Neural crest cell (in vitro differentiated cells): ENCODE results near the gene TALDO1. TPM values are rescaled to one million over a fixed set of nuclear protein-coding genes. Genes with fewer than 3 reads are reported as not detected.

ENCODE experiments used
- DNase-seq: peaks from one replicate; pipeline ENCODE4 v3.0.0; 2021; ENCODE audit warnings: low read depth, mixed read lengths, low spot score
- H3K27ac Mint-ChIP-seq: one replicate; pipeline ENCODE4 v1.8.0; 2021; ENCODE audit warnings: mild to moderate bottlenecking, mixed read lengths; ENCODE audit not compliant: unreplicated experiment
- H3K27me3 Mint-ChIP-seq: 2 replicates; pipeline ENCODE4 v1.8.0; 2021; ENCODE audit warnings: low read depth, mild to moderate bottlenecking, mixed read lengths
- H3K36me3 Mint-ChIP-seq: 2 replicates; pipeline ENCODE4 v1.8.0; 2021; ENCODE audit warnings: low read depth, mild to moderate bottlenecking, mixed read lengths
- H3K4me1 Mint-ChIP-seq: 2 replicates; pipeline ENCODE4 v1.8.0; 2021; ENCODE audit warnings: mixed read lengths
- H3K4me3 Mint-ChIP-seq: one replicate; pipeline ENCODE4 v1.8.0; 2021; ENCODE audit warnings: mild to moderate bottlenecking, mixed read lengths
- H3K9me3 Mint-ChIP-seq: 2 replicates; pipeline ENCODE4 v1.8.0; 2021; ENCODE audit warnings: mixed read lengths
- total RNA-seq: library from RNA; stranded (reverse); gene quantifications from 2 replicates; pipeline ENCODE4 v1.2.1, GENCODE V29; 2021
- TF ChIP-seq, protein P1 (sequence below): fragments of 200-600 bp; sonication (generic); conservative IDR thresholded peaks from 2 replicates; pipeline ENCODE4 v1.5.0; 2021; ENCODE audit warnings: antibody characterized with exemption, mild to moderate bottlenecking

Gene TALDO1
- total RNA-seq, 1 donor from 2014 or later = 154 TPM

DNA sequence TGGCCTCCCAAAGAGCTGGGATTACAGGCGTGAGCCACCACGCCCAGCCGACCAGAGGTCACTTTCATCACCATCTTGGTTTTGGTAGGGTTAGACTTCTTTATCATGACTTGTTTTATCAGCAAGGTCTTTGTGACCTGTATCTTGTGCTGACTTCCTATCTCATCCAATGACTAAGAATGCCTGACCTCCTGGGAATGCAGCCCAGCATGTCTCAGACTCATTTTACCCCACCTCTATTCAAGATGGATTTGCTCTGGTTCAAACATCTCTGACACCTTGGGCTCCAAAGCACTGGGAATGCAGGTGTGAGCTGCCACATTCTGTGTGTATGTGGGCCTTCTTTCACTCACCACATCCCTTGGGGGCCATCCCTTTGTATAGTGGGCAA is 5.1 kb upstream of the TALDO1 start:
- Mint-ChIP-seq H3K27me3 (peaks cover 8% of the 10 kb centered on the region), H3K4me3 (no peak overlapping the region), H3K36me3 (no peaks in the 10 kb centered on the region), H3K27ac (no peak overlapping the region), H3K9me3 (no peaks in the 10 kb centered on the region), H3K4me1 (peaks cover 19% of the 10 kb centered on the region)
- no peak for DNase-seq
- TF ChIP-seq, protein P1, sequence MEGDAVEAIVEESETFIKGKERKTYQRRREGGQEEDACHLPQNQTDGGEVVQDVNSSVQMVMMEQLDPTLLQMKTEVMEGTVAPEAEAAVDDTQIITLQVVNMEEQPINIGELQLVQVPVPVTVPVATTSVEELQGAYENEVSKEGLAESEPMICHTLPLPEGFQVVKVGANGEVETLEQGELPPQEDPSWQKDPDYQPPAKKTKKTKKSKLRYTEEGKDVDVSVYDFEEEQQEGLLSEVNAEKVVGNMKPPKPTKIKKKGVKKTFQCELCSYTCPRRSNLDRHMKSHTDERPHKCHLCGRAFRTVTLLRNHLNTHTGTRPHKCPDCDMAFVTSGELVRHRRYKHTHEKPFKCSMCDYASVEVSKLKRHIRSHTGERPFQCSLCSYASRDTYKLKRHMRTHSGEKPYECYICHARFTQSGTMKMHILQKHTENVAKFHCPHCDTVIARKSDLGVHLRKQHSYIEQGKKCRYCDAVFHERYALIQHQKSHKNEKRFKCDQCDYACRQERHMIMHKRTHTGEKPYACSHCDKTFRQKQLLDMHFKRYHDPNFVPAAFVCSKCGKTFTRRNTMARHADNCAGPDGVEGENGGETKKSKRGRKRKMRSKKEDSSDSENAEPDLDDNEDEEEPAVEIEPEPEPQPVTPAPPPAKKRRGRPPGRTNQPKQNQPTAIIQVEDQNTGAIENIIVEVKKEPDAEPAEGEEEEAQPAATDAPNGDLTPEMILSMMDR = no peak

DNA sequence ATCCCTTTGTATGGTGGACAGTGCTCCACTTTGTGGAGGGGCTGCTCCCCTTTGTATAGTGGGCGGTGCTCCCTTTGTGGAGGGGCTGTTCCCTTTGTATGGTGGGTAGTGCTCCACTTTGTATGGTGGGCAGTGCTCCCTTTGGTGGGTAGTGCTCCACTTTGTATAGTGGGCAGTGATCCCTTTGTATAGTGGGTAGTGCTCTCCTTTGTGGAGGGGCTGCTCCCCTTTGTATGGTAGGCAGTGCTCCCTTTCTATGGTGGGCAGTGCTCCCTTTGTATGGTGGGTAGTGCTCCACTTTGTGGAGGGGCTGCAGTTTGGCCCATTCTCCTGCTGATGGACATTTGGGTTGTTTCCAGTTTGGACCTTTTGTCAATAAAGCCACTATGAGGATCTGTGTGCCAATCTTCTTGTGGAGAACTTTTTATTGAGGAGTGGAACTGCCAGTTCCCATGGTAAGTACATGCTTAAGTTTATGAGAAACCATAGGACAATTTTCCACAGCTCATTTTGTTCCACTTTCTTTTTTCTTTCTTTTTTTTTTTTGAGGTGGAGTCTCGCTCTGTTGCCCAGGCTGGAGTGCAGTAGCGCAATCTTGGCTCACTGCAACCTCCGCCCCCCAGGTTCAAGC is 4.6 kb upstream of the TALDO1 start:
- TF ChIP-seq, protein P1 = no peak
- Mint-ChIP-seq H3K27ac (no peak overlapping the region), H3K4me1 (peaks cover 14% of the 10 kb centered on the region), H3K9me3 (no peaks in the 10 kb centered on the region), H3K27me3 (peaks cover 3% of the 10 kb centered on the region), H3K4me3 (no peak overlapping the region), H3K36me3 (no peaks in the 10 kb centered on the region)
- no peak for DNase-seq

DNA sequence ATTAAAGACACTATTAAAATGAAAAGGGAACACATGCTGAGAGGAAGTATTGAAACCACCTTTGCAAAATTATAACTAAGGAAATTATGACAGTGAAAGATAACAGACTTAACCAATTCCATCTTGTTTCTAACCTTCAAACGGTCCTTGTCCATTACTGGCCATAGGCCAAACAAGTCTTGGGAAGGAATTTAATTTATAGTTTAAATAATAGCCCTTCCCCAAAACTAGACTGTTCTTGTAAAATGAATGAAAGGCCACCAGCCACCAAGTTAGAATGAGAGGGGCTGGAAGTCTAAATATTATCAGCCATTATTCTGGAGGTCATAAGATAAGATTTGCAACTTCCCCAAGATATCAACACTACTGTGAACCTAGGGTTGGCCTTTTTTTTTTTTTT is 1.8 kb upstream of the TALDO1 start:
- H3K4me3 Mint-ChIP-seq = peak overlapping the region; percentile 78
- H3K27ac Mint-ChIP-seq = no peak overlapping the region

DNA sequence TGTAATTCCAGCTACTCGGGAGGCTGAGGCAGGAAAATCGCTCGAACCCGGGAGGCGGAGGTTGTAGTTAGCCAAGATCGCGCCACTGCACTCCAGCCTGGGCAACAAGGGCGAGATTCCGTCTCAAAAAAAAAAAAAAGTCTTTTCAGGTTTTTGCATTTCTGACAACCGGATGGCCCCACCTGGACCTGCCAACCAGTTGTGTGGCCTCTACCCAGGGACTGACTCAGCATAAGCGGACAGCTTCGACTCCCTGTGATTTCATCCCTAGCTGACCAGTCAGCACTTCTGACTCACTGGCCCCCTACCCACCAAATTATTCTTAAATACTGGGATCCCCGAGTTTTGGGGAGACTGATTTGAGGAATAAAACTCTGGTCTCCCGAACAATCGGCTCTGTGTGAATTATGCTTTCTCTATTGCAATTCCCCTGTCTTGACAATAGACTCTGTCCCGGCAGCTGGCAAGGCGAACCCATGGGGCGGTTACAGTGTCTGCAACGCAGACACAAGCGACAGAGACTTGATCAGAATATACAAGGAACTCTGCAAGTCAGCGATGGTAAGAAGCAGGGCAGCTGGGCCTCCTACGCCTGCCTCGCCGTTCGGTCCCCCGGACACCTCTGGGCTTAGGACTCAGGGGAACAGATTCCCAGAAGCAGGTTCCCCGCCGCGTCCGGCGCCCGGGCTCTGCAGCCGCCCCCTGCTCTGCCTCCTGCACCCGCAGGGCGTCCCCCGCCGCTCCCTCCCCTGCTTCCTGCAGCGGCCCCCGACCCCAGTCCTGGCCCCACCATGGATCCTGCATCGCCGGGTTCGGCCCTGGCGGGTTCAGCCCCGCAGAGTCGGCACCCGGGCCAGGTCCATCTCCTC is 741 bp upstream of the TALDO1 start:
- Mint-ChIP-seq H3K27me3 (no peaks in the 10 kb centered on the region), H3K36me3 (no peaks in the 10 kb centered on the region), H3K4me1 (peaks cover 20% of the 10 kb centered on the region), H3K4me3 (peak overlapping the region; percentile 89), H3K27ac (no peak overlapping the region), H3K9me3 (no peaks in the 10 kb centered on the region)
- TF ChIP-seq, protein P1 = no peak
- peak; percentile 25 for DNase-seq

More for the DNA sequence above, 1.8 kb upstream of the TALDO1 start:
- Mint-ChIP-seq H3K27me3 (no peaks in the 10 kb centered on the region), H3K4me1 (peaks cover 20% of the 10 kb centered on the region), H3K9me3 (no peaks in the 10 kb centered on the region), H3K36me3 (no peaks in the 10 kb centered on the region)
- TF ChIP-seq, protein P1 = no peak
- no peak for DNase-seq

DNA sequence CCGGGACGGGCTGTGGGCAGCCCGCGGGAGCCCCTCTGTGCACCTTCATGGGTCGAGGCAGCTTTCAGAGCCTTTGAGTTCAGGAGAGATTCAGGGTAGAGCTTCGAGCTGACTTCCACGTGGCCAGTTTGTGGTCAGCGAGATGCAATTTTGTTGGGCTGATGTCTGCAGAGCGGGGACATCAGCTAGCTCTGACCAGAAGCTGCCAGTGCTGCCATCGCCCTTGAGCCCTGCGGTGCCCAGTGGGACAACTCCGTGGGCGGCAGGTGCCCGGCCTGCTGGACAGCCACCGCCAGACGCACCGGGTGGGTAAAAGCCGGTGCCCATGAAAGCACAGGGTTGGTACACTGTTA is 719 bp downstream of the TALDO1 start:
- peak overlapping the region; percentile 91 for H3K4me3 Mint-ChIP-seq
- H3K27me3 Mint-ChIP-seq = no peaks in the 10 kb centered on the region
- no peak overlapping the region for H3K27ac Mint-ChIP-seq
- no peaks in the 10 kb centered on the region for H3K9me3 Mint-ChIP-seq
- no peak for DNase-seq
- H3K36me3 Mint-ChIP-seq = no peaks in the 10 kb centered on the region
- TF ChIP-seq, protein P1 = no peak
- H3K4me1 Mint-ChIP-seq = peaks cover 20% of the 10 kb centered on the region
